LNCAP (cell line): Measurements from ENCODE around the gene SLC11A1.
A peak's percentile ranks its signal among the peaks of the same experiment; 100 is the strongest.

ENCODE experiments used
- CTCF ChIP-seq: fragments of 450-650 bp; IDR thresholded peaks from 2 replicates; pipeline ENCODE4 v1.5.1; 2017; ENCODE audit warnings: mild to moderate bottlenecking

Gene SLC11A1

GRCh38 chr2:218405746-218406208 is 23.7 kb downstream of the SLC11A1 start:
- no peak for TF ChIP-seq CTCF

- peak; percentile 75 for TF ChIP-seq CTCF
Measured at GRCh38 chr2:218406209-218406948, 24.3 kb downstream of the SLC11A1 start.

- no peak for TF ChIP-seq CTCF
Measured at GRCh38 chr2:218406949-218407618, 25.0 kb downstream of the SLC11A1 start.

GRCh38 chr2:218407717-218408116 is 25.6 kb downstream of the SLC11A1 start:
- no peak for TF ChIP-seq CTCF

GRCh38 chr2:218418321-218418716 is 36.2 kb downstream of the SLC11A1 start:
- no peak for TF ChIP-seq CTCF

GRCh38 chr2:218418717-218419458 is 36.8 kb downstream of the SLC11A1 start, which contains the start of gene VIL1:
Gene VIL1 (plus strand): TSS chr2:218419123. CDS start chr2:218423779, 4,656 bp downstream.
- TF ChIP-seq CTCF, result no peak

- no peak for TF ChIP-seq CTCF
Measured at GRCh38 chr2:218419630-218420216, 37.6 kb downstream of the SLC11A1 start.
